ENCODE results near the gene FBXW8.

The FBXW8 gene

GRCh38 chr12:116924558-116925453, 14.1 kb downstream of the FBXW8 start:
- no peak for TF ChIP-seq POLR2AphosphoS5 (IDR thresholded peaks at IDR 0.05; ENCODE audit: low read depth, low read length)
- no peak for TF ChIP-seq SIN3A (IDR thresholded peaks at IDR 0.05; ENCODE audit: borderline replicate concordance, insufficient read depth, low read length)
- TF ChIP-seq REST (IDR thresholded peaks at IDR 0.05; ENCODE audit: insufficient read depth in 1 of 2, low read depth in 2 of 2, low read length in 2 of 2), result no peak
- no peak for TF ChIP-seq TAF1 (IDR thresholded peaks at IDR 0.05; ENCODE audit: borderline replicate concordance, insufficient read depth, low read length)
- TF ChIP-seq FOXP2 (optimal IDR thresholded peaks at IDR 0.05; ENCODE audit: borderline replicate concordance, extremely low read depth, extremely low read length, insufficient read depth), result no peak

DNA sequence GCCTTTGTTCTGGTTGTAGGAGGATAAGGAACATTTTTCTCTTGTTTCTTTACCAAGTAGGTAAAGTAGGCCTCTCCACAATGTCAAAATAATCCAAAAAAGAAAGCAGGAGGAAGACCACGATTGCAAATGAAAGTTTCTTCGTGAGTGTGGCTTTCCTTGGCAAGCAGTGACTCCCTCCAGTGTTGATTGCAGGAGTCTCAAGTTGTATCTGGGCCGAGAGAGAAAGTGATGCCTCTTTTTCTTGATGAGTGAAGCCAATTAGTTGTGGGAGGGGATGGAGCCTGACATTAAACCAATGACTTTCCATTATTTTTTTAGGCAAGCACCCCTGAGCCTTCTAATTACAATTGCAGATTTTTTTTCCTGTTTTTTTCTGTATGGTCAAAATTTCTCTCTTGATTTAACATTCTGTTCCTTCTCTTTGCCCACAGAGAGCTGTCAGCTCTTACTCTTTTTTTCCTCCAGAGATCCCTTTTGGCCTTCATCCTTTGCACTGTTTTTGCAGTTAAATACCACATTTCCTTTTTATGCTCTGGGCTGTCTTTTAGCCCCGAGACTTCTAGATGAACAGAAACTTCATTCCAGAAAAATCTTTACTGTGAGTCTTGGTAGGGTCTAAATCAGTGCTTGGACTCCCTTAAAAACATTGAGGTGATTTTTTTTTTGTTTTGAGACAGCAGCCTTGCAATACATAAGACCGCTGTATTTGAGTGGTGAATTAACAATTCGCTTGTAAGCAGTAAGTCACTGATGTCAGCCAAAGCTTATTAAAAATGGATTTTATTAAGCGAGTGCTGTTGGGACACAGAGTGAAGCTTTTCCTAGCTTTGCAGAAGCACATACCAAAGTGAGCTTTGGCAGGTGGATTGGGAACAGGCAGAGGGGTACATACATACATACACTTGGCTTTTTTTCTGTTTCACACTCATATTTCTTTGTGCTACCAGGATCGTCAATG, 15.8 kb downstream of the FBXW8 start:
- TF ChIP-seq REST (IDR thresholded peaks at IDR 0.05; ENCODE audit: insufficient read depth in 1 of 2, low read depth in 2 of 2, low read length in 2 of 2), result no peak
- no peak for TF ChIP-seq TAF1 (IDR thresholded peaks at IDR 0.05; ENCODE audit: borderline replicate concordance, insufficient read depth, low read length)
- no peak for TF ChIP-seq POLR2AphosphoS5 (IDR thresholded peaks at IDR 0.05; ENCODE audit: low read depth, low read length)
- no peak for TF ChIP-seq SIN3A (IDR thresholded peaks at IDR 0.05; ENCODE audit: borderline replicate concordance, insufficient read depth, low read length)

- TF ChIP-seq SIN3A (IDR thresholded peaks at IDR 0.05; ENCODE audit: borderline replicate concordance, insufficient read depth, low read length) (no peak), FOXP2 (optimal IDR thresholded peaks at IDR 0.05; ENCODE audit: borderline replicate concordance, extremely low read depth, extremely low read length, insufficient read depth) (no peak), TAF1 (IDR thresholded peaks at IDR 0.05; ENCODE audit: borderline replicate concordance, insufficient read depth, low read length) (no peak), REST (IDR thresholded peaks at IDR 0.05; ENCODE audit: insufficient read depth in 1 of 2, low read depth in 2 of 2, low read length in 2 of 2) (no peak), POLR2AphosphoS5 (IDR thresholded peaks at IDR 0.05; ENCODE audit: low read depth, low read length) (no peak)
These were observed 16.6 kb downstream of the FBXW8 start for GRCh38 chr12:116927244-116927940.

GRCh38 chr12:116928504-116928903, 17.8 kb downstream of the FBXW8 start:
- TF ChIP-seq POLR2AphosphoS5 (IDR thresholded peaks at IDR 0.05; ENCODE audit: low read depth, low read length), result no peak
- no peak for TF ChIP-seq SIN3A (IDR thresholded peaks at IDR 0.05; ENCODE audit: borderline replicate concordance, insufficient read depth, low read length)
- TF ChIP-seq REST (IDR thresholded peaks at IDR 0.05; ENCODE audit: insufficient read depth in 1 of 2, low read depth in 2 of 2, low read length in 2 of 2), result no peak
- no peak for TF ChIP-seq TAF1 (IDR thresholded peaks at IDR 0.05; ENCODE audit: borderline replicate concordance, insufficient read depth, low read length)
- TF ChIP-seq FOXP2 (optimal IDR thresholded peaks at IDR 0.05; ENCODE audit: borderline replicate concordance, extremely low read depth, extremely low read length, insufficient read depth), result no peak
